ENCODE results near the gene LRFN2. TPM values are rescaled to one million over a fixed set of nuclear protein-coding genes. Genes with fewer than 3 reads are reported as not detected.

Gene LRFN2
- polyA plus RNA-seq, 3 donors, result not detected

- Histone ChIP-seq H3K27ac (ENCODE audit: low read depth in 1 of 2, low read length in 2 of 2) (no peak overlapping the region), H3K36me3 (replicated peaks in 1 of 2; ENCODE audit: control insufficient read depth in 1 of 2, insufficient read depth in 2 of 2, low read length in 2 of 2) (no peaks in the 10 kb centered on the region), H3K27me3 (ENCODE audit: control insufficient read depth in 2 of 2, insufficient read depth in 2 of 2, low read length in 2 of 2) (no peaks in the 10 kb centered on the region), H2AFZ (ENCODE audit: insufficient read depth, low read depth, low read length, poor library complexity, severe bottlenecking) (no peak overlapping the region), H4K20me1 (ENCODE audit: insufficient read depth, low read length) (no peaks in the 10 kb centered on the region), H3K4me3 (replicated peaks in 1 of 3; ENCODE audit: low read depth in 2 of 3, low read length in 3 of 3) (no peak overlapping the region), H3K9ac (ENCODE audit: insufficient read depth, low read length, poor library complexity, severe bottlenecking) (no peak overlapping the region), H3K4me2 (replicated peaks; ENCODE audit: extremely low read depth, low read length, poor library complexity, severe bottlenecking) (no peak overlapping the region), H3K4me1 (ENCODE audit: control insufficient read depth in 1 of 2, insufficient read depth in 2 of 2, low read length in 2 of 2) (no peaks in the 10 kb centered on the region), H3K79me2 (ENCODE audit: insufficient read depth, low read length) (no peaks in the 10 kb centered on the region), H3K9me3 (replicated peaks in 1 of 2; ENCODE audit: control insufficient read depth in 1 of 2, insufficient read depth in 1 of 2, low read length in 2 of 2) (no peaks in the 10 kb centered on the region)
- no peak for TF ChIP-seq CTCF (IDR thresholded peaks at IDR 0.05)
- 100% methylated on average over 2 of the region's 4 CpGs for WGBS (ENCODE audit: insufficient coverage)
- Mint-ChIP-seq H3K27ac (no peak overlapping the region), H3K36me3 (no peaks in the 10 kb centered on the region), H3K4me3 (no peak overlapping the region), H3K27me3 (ENCODE audit: low read depth in 3 of 3) (peaks cover 0 to 2% (median 0%) of the 10 kb centered on the region in 3 donors), H3K4me1 (no peaks in the 10 kb centered on the region), H3K9me3 (no peaks in the 10 kb centered on the region)
- intact Hi-C loops (cut with micrococcal nuclease), result no loop called here
- no peak for DNase-seq
Observed at GRCh38 chr6:40577672-40578071, 9.5 kb downstream of the LRFN2 start.

GRCh38 chr6:40573221-40573620 is 13.9 kb downstream of the LRFN2 start:
- peaks cover 3% of the 10 kb centered on the region for H3K4me1 Mint-ChIP-seq
- no peak overlapping the region for H3K4me2 ChIP-seq (replicated peaks; ENCODE audit: extremely low read depth, low read length, poor library complexity, severe bottlenecking)
- no peaks in the 10 kb centered on the region for H4K20me1 ChIP-seq (ENCODE audit: insufficient read depth, low read length)
- H3K27ac Mint-ChIP-seq, result peak overlapping the region in 1 of 7 donors; percentile 50
- H2AFZ ChIP-seq (ENCODE audit: insufficient read depth, low read depth, low read length, poor library complexity, severe bottlenecking), result no peak overlapping the region
- no peak overlapping the region for H3K4me3 ChIP-seq (replicated peaks in 1 of 3; ENCODE audit: low read depth in 2 of 3, low read length in 3 of 3)
- no peaks in the 10 kb centered on the region for H3K9me3 Mint-ChIP-seq
- H3K27ac ChIP-seq (ENCODE audit: low read depth in 1 of 2, low read length in 2 of 2), result no peak overlapping the region
- H3K4me1 ChIP-seq (ENCODE audit: control insufficient read depth in 1 of 2, insufficient read depth in 2 of 2, low read length in 2 of 2), result no peaks in the 10 kb centered on the region
- no peaks in the 10 kb centered on the region for H3K27me3 ChIP-seq (ENCODE audit: control insufficient read depth in 2 of 2, insufficient read depth in 2 of 2, low read length in 2 of 2)
- no peak overlapping the region for H3K9ac ChIP-seq (ENCODE audit: insufficient read depth, low read length, poor library complexity, severe bottlenecking)
- no peaks in the 10 kb centered on the region for H3K36me3 Mint-ChIP-seq
- H3K4me3 Mint-ChIP-seq, result no peak overlapping the region
- no peaks in the 10 kb centered on the region for H3K79me2 ChIP-seq (ENCODE audit: insufficient read depth, low read length)
- H3K27me3 Mint-ChIP-seq (ENCODE audit: low read depth in 3 of 3), result peaks cover 2% of the 10 kb centered on the region in 3 donors
- no peaks in the 10 kb centered on the region for H3K36me3 ChIP-seq (replicated peaks in 1 of 2; ENCODE audit: control insufficient read depth in 1 of 2, insufficient read depth in 2 of 2, low read length in 2 of 2)
- DNase-seq, result no peak
- no peak for TF ChIP-seq CTCF (IDR thresholded peaks at IDR 0.05)
- intact Hi-C loops (cut with micrococcal nuclease), result no loop called here
- no peaks in the 10 kb centered on the region for H3K9me3 ChIP-seq (replicated peaks in 1 of 2; ENCODE audit: control insufficient read depth in 1 of 2, insufficient read depth in 1 of 2, low read length in 2 of 2)
- 76% methylated on average over 4 of the region's 5 CpGs for WGBS (ENCODE audit: insufficient coverage)

All from CD14-positive monocyte (primary cell).